Measurements from ENCODE around the gene UBLCP1.
"Not testable (repeated sequence)": the region's sequence is repeated elsewhere in the genome, so short reads cannot be mapped to it uniquely, and the experiment has no call there.

UBLCP1 gene, protein sequence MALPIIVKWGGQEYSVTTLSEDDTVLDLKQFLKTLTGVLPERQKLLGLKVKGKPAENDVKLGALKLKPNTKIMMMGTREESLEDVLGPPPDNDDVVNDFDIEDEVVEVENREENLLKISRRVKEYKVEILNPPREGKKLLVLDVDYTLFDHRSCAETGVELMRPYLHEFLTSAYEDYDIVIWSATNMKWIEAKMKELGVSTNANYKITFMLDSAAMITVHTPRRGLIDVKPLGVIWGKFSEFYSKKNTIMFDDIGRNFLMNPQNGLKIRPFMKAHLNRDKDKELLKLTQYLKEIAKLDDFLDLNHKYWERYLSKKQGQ

DNA sequence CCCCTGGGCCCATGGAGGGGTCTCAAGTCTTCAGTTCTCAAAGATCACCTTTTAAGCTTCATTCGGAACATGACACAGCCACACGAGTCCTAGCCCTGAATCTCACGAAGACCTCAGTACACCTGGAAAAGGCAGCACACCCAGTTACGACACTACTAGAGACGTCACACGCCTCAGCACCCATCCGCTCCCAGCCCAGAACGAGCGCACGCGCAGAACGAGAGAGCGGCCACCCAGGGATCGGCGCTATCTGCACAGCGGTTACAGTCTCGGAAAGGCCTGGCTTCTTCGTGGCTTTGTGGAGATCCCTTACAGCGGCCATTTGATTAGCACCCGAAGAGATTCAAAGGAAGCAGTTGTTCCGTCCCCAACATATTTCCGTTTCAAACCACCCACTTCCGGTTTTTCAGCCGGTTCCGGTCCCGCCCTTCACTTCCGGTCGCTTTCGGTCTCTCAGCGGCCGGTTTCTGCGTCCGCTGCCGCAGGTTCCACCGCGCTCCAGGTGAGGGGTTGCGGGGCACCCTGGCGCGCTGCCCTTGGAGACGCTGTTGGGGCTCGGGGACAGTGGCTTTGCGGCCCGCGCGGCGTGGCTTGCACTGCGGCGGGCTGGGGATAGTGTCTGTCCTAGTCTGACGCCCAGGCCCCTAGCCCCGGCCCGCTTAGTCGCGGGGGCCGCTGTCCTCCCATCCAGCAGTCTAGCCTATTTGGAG, at the start of gene UBLCP1:
TSS of gene UBLCP1 (plus strand) at position 432 of the 710 bp plus-strand sequence. CDS start 5,626 bp downstream, outside the sequence.
- peak; percentile 84 for DNase-seq

DNA sequence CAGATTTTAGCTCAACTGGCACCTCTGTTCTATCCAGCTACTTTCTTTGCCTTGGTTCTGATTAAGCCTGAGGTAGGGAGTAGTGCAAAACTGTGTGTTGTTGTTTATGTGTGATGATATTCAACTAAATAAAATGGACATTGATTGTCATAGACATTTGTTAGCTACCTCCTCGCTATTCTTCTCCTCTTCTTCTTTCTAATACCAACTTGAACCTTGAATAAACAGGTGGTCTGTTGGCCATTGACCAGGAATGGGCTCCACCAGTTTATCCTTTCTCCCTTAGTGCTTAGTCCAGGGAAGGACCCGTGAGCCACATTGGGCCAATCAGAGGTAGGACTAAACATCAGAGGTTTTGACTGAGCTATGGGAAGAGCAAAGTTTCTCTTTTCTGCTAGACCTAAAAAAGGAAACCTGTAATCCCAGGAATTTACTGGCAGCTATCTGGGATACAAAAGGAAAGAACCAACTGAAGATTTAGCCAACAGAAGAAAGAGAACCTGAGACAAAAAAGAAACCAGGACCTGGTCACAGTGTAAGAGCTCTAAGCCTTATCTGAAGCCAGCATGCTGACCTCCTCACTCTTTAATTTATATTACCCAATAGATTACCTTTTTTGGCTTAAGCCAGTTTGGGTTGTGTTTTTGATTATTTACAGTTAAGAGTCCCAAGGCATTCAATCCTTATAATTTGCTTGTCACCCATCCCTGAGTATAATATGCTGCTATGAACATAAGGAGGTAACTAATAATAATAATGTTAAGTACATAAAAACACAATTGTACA, 48.4 kb upstream of the UBLCP1 start:
- no peak for DNase-seq

DNA sequence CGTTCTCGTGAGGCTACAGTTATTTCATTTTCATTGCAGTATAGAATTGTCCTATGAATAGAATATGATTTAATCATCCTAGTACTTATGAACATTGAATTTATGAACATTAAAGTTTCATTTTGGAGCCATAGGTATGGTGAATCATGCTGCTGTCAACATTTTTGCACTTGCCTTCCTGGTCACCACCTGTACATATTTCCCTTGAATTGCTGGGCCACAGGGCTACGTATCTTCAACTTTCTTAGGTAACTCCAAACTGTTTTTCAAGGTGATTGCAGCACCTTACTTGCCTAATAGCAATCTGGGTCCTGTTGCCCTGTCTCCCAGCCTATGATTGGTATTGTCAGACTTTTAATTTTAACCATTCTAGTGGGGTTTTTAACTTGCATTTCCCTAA, 47.2 kb upstream of the UBLCP1 start:
- no peak for DNase-seq

DNA sequence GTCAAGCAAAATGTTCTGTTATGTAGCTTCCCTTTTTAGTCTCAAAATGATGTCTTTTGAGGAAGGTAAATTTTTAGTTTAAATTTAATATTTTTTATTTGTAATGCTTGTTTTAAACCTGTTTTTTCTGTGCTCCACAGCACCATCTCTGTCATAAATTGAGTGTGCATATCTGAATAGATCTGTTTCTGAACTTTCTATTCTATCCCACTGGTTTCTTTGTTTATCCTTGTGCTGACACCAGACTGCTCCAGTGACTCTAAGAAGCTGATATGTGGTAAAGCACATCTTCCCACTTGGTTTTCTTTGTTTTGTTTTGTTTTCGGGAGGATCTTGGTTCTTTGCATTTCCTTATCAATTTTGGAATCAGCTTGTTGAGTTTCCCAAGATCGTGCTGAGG, 46.6 kb upstream of the UBLCP1 start:
- DNase-seq: no peak

DNA sequence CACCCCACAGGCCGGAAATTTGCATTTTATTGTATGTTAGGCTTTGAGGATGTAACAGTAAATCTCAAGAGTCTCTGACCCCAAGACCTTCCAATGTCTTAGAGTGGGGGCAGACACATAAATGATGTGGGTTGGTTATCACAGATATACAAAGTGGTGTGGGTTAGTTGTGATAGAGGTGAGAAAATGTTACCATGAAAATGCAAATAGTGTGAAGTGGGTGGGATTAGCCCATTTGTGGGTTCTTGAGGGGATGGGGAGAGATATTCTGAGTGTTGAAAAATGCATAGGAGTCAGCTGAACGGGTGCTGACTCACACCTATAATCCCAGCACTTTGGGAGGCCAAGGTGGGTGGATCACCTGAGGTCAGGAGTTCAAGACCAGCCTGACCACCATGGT, 45.9 kb upstream of the UBLCP1 start:
- DNase-seq: no peak

DNA sequence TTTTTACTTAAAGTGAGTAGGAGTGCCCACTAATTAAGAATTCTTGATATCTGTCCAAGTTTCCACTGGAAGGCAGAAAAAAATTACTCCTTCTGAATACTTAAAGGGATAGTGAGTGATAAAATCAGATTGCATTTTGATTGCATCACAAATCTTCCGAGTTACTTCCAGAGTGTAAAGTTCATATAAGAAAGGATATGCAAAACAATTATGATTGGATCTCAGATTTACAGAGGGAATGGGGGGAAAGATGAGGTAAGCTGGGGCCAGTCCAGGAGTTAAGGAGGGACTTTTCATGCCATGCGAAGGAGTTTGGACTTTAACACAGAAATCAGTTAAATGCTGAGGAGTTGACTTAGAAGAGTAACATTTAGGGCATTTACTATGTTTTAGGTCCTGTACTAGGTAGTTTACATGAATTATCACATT, 44.5 kb upstream of the UBLCP1 start:
- DNase-seq: no peak

DNA sequence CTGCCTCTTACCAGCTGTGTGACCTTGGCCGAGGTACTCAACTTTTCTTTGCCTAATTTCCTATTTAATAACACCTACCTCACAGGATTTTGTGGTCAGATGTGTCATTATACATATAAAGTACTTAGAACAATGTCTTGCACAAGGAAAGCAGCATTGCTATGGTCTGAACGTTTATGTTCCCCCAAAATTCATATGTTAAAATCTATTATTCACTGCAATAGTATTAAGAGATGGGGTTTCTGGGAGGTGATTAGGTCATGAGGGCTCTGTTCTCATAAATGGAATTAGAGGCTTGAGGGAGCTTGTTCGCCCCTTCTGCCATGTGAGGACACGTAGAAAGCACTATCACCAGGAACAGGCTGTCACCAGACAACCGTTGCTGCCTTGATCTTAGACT, 42.9 kb upstream of the UBLCP1 start:
- no peak for DNase-seq

DNA sequence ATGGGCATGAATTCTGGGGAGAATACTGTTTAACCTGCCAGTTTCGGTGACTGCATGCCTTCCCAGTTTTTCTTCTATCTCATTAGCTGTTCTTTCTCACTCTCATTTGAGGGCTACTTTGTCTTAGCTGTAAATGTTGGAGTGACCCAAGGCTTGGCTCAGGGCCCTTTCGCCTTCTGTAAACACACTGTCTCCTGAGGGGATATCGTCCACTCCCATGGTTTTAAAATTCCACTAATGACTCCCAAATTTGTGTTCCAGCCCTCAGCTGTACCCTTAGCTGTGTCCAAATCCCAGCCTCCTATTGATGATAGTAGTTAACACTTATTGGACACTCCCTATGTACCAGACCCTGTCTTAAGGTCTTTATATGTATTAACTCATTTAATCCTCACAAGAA, 39.6 kb upstream of the UBLCP1 start:
- no peak for DNase-seq

DNA sequence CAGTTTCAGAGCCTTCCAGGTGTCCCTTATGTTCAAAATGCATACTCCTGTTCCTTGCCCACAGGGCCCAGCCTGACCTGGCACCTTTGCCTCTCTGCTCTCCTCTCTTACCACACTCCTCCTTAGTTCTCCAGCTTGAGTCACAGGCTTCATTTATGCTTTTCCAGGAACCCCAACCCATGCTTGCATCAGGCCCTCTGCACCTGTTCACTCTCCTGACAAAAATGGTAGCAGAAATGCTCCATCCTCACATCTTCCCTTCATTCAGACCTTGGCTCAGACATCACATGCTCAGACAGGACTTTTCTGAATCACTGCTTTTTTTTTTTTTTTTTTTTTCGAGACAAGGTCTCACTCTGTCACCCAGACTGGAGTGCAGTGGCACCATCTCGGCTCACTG, 38.6 kb upstream of the UBLCP1 start:
- no peak for DNase-seq

DNA sequence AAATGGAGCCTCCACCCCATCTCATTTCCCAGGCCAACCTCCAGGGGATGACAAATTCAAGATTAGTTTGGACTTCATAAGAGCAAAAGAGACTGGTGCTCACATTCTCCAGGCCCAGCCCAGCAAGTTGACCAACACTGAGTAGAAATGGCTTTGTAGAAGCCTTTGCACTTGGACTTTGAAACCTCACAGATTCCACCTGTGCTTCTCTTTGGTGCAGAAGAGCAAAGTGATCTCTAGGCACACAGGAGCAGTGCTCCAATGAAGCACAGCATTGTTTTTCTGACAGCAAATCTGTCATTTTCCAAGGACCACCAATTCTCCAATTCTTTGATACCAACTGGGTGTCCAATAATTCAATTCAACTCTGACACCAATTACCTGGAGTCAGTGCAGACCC, 36.6 kb upstream of the UBLCP1 start:
- DNase-seq: no peak

DNA sequence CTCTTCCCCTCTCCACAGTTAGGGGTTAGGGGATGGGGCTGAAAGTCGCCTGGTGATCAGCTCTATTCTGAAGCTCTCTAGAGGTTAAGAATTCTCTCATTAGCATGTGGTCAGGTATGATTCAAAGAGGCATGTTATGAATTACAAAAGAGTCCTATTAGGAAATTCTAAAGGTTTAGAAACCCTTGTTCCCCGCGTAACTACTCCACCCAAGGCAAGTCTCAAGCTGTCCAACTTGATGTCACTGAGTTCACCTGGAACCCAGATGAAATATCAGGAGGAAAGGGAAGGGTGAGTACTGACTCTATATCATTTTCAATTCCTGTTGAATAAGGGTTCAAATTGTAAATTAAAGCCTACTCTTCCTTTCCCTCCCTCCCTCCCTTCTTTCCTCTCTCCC, 35.6 kb upstream of the UBLCP1 start:
- DNase-seq: no peak

DNA sequence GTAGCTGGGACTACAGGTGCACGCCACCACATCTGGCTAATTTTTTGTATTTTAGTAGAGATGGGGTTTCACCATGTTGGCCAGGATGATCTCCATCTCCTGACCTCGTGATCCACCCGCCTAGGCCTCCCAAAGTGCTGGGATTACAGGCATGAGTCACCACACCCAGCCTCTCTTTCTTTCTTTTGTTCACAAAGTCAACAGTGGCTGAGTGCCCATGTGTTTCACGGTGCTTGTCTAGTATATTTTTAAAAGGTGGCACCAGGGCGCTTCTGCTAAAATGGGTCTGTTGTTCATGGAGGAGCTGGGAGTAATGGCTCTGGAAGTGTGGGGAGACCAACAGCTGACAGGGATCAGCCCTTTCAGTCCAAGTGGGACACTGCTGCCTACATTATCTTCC, 35.0 kb upstream of the UBLCP1 start:
- not testable (repeated sequence) for DNase-seq

DNA sequence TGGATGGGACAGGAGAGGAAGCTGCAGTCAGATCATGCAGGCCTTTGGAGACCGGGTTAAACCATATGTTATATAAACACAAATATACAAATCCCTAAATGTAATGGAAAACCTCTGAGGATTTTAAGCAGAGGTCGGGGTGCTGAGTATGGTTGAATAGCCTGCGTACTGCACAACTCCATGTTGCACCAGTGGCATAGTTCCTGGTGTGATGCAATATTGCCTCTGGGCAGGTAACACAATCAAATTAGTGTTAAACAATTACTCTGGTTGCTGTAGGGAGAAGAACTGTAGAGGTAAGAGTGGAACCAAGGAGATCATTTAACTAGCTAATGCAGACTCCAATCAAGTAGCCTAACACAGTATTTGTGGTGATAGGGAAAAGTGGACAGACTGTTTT, 32.4 kb upstream of the UBLCP1 start:
- DNase-seq: no peak

DNA sequence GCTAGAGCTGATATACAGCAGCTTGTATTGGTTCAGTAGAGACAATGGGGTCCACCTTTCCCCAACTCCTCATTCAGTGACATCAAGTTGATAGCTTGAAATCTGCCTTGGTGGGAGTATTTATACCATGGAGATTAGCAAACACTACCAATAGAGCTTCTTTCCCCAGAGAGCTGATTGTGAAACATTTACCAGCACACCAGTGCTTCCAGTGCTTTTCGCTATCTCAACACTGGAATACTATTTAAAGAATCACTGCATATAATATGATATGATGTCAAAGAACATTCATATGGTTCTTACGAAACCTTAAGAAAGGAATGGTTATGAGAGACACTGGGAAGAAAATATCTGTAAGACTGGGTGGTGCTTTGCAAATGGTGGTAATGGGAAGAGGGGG, 31.9 kb upstream of the UBLCP1 start:
- DNase-seq: no peak

DNA sequence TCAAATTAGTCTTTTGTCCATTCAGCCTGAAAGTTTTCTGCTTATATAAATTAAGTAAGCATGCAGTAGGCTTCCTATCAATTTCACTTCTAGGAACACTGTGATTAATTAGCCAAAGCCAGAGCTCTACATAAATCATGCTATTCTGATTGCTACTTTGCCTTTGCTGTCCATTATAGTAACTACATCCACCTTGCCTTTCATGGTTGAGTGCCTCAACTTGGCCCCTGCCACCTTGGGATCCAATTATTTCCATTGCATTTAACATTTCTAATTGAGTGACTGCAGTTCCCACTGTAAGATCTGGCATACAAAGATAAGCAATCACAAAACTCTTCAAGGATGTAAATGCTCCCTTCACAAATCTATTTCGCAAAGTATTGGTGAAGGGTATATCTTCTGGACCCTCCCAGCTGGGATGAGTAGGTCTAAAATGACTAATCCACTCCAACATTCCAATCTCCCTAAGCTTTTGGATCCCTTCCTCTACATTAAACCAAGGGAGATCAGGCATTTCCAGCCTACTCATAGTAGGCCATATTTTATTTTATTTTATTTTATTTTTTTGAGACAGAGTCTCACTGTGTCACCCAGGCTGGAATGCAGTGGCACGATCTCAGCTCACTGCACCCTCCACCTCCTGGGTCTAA, 27.1 kb upstream of the UBLCP1 start:
- DNase-seq: peak; percentile 17

DNA sequence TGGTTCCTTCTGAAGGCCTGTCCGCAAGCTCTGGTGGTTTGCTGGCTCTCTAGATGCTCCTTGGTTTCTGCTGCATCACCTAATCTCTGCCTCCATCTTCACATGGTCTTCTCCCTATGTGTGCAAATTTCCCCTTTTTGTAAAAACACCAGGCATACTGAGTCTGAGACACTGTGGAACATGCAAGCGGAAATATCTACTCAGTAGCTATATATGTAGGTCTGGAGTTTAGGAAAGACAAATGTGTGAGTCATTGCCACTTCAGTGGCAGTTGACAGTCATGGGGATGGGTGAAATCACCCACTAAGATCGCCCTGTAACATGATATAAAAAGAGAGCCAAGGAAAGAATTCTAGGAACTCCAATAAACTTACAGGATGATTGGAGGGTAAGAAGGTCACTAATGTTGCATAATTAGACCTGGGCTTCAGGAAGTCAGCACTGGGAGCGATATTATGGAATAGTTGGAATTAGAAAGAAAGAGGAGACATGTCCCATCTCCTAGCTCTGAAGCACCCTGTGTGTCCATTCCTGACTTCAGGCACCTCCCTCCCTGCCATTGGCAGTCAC, 22.7 kb upstream of the UBLCP1 start:
- DNase-seq: no peak

DNA sequence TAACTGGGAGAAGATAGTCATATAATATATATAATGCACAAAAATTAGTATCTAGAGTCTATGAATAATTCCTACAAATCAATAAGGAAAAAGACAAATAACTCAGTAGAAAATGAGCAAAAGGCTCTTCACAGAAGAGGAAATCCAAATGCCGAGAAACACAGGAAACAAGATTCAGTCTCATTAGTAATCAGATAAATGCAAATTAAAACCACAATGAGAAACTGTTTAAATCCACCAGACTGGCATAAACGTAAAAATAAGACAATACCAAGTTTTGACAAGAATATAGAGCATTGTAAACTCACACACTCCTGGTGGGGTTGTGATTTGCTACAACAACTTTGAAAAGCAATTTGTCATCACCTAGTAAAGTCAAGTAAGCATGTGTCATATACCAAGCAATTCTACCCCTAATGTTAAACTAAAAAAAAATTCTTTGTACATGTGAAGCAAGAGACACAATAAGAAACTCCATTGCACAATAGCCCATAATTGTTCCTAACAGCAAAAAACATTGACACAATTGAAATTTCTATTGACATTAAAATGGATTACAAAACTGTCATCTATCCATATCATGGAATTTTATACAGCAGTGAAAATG, 21.0 kb upstream of the UBLCP1 start:
- no peak for DNase-seq

DNA sequence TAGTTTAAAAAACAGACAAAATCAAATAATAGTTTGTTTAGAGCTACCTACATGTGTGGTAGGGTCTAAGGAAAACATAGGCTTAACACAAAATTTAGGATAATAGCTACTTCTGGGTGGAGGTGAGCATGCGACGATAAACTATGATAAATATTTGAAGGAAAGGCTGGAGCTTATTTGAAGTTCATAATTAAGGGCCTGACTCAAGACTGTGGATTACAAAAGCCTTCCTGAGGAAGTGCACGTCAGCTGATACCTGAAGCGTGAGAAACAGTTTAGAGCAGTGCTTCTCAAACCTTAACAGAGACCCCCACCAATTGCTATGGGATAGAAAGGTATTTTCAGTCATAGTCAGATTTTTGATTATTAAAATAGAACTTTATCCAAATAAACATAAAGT, 20.4 kb upstream of the UBLCP1 start:
- DNase-seq: no peak

DNA sequence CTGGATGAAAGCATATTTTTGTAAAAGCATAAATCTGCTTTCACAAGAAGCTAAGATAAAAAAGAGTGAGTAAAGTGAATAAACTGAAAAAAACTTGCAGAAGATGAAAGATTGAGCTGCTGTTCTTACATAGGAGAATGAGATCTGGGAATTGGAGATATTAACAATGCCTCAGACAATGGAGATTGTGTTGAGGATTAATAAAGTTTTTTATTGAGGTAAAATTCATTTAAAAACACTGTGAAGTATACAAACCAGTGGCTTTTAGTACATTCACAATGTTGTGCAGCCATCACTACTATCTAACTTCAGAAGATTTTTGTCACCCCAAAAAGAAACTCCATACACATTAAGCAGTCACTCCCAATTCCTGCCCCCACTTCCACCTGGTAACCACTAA, 19.7 kb upstream of the UBLCP1 start:
- no peak for DNase-seq

DNA sequence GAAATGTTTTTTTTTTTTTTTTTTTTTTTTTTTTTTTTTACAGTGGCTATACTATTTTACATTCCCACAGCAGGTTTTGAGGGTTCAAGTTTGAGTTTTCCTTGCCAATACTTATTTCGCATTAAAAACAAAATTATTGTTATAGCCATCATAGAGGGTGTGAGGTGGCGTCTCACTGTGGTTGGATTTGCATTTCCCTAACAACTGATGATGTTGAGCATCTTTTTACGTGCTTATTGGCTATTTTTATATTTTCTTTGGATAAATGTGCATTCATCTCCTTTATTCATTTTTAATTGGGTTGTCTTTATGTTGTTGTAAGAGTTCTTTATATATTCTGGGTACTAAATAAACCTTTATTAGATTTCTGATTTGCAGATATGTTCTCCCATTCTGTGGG, 18.9 kb upstream of the UBLCP1 start:
- DNase-seq: no peak

DNA sequence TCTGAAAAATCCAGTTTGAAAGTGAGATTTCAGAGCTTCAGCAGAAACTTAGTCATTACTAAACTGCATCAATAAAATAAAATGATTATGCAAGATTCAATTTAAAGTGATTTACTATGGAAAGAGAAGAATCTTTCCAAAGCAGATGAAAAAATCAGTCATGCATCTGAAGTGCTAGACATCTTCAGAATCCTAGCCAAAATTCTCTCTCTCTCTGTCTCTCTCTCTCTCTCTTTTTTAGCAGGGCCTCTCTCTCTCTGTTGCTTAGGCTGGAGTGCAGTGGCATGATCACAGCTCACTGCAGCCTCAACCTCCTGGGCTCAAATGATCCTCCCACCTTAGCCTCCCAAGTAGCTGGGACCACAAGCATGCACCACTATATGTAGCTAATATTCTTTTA, 18.2 kb upstream of the UBLCP1 start:
- no peak for DNase-seq

DNA sequence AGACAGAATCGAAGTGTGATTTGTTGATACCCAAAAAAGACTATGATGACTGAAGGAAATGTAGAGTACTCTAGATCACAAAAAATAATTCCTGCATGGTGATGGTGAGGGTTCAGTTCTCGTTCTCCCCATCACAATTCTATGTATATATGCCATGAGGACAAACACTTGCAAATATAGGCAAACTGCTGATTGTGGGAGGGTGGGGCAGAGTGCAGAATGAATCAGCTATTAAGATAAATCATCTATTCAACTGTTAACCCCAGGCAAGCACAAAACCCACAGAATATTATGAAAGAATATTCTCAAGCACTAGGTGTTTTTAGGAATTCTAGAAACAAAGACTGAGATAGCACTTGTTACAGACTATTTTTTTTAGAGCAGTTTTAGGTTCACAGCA, 13.9 kb upstream of the UBLCP1 start:
- DNase-seq: no peak

DNA sequence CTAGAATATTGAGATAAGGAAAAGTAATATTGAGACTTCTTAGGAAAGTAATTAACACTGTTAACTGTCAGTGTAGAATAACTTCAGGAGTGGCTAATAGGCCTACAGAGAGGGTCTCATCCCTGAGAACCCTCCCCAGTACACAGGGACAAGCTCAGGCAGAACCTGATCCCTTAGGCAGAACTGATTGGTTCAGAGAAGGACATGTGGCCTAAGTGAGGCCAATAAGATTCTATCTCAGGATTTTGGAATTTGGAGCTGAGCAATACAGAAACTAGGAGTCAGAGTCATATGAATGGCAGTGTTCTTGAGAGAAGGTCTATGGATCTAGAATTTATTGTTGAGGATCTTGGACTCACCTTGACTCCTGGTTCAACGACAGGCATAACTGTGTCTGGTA, 10.9 kb upstream of the UBLCP1 start:
- DNase-seq: no peak

Measured in NCI-H2171 treated with DMSO at 0.1 percent for 48 hours (cell line).